Measurements from ENCODE around the gene MERTK. TPM values are rescaled to one million over a fixed set of nuclear protein-coding genes. Genes with fewer than 3 reads are reported as not detected.

Gene MERTK
- total and polyA plus RNA-seq, 2 of the 13 experiments (the other 11 are each of a cell fraction or from before 2014, with no cell fraction given), result 37.3 to 44.7 TPM

- 0 out of 2 replicates have a peak, but pooled peaks have one; percentile 34 for TF ChIP-seq ATF3 (CRISPR knock-in tag; IDR thresholded peaks at IDR 0.05)
- 0 out of 2 replicates have a peak, but pooled peaks have one; percentile 5 for TF ChIP-seq TFAP4 (IDR thresholded peaks at IDR 0.05; ENCODE audit: borderline replicate concordance, low read depth)
- TF ChIP-seq ZBTB26 (CRISPR knock-in tag; IDR thresholded peaks at IDR 0.05; ENCODE audit: borderline replicate concordance), result no peak
- TF ChIP-seq ZHX2 (IDR thresholded peaks at IDR 0.05; ENCODE audit: low read depth), result no peak
- peak; percentile 19; the same call in 1 of the 2 replicates for TF ChIP-seq ZHX2 (CRISPR knock-in tag; IDR thresholded peaks at IDR 0.05; ENCODE audit: borderline replicate concordance)
- no peak for TF ChIP-seq CEBPG (CRISPR knock-in tag; IDR thresholded peaks at IDR 0.05)
- no peak for TF ChIP-seq RARA (CRISPR knock-in tag; IDR thresholded peaks at IDR 0.05)
- peak; percentile 75; the same call in 1 of the 2 replicates for TF ChIP-seq ZNF451 (CRISPR knock-in tag; IDR thresholded peaks at IDR 0.05)
- TF ChIP-seq GLMP (CRISPR knock-in tag; IDR thresholded peaks at IDR 0.05; ENCODE audit: borderline replicate concordance), result no peak
- TF ChIP-seq EED (CRISPR knock-in tag; IDR thresholded peaks at IDR 0.05), result no peak
- no peak; the same call in 1 of the 2 replicates for TF ChIP-seq REPIN1 (CRISPR knock-in tag; IDR thresholded peaks at IDR 0.05; ENCODE audit: borderline replicate concordance, low read depth)
- TF ChIP-seq SIX4 (CRISPR knock-in tag; IDR thresholded peaks at IDR 0.05), result no peak
- no peak for TF ChIP-seq TIGD3 (CRISPR knock-in tag; IDR thresholded peaks at IDR 0.05; ENCODE audit: borderline replicate concordance)
- TF ChIP-seq HBP1 (CRISPR knock-in tag; IDR thresholded peaks at IDR 0.05; ENCODE audit: low read depth), result no peak; the same call in 1 of the 2 replicates
Measured at GRCh38 chr2:111898703-111899514, 502 bp downstream of the MERTK start (continued).
